ENCODE measurements around the gene BCL2L1. TPM values are rescaled to one million over a fixed set of nuclear protein-coding genes. Genes with fewer than 3 reads are reported as not detected.
"Not testable (repeated sequence)": the region's sequence is repeated elsewhere in the genome, so short reads cannot be mapped to it uniquely, and the experiment has no call there.

The BCL2L1 gene
- total RNA-seq, 2 donors from 2014 or later: 60.3 to 89.5 TPM

GRCh38 chr20:31630187-31630790, 92.4 kb downstream of the BCL2L1 start:
- 86 to 100% methylated on average over 1 to 2 of the region's 2 CpGs for WGBS, 2 experiments (ENCODE audit: insufficient coverage in 1 of 2, insufficient read length in 1 of 2)
- Mint-ChIP-seq H3K27me3 (ENCODE audit: insufficient read depth) (no peaks in the 10 kb centered on the region), H3K27ac (no peak overlapping the region), H3K4me1 (no peaks in the 10 kb centered on the region), H3K36me3 (ENCODE audit: low read depth) (no peaks in the 10 kb centered on the region), H3K4me3 (no peak overlapping the region), H3K9me3 (no peaks in the 10 kb centered on the region)
- Histone ChIP-seq H3K27me3 (ENCODE audit: control insufficient read depth, insufficient read depth, low read length, poor library complexity, severe bottlenecking) (no peaks in the 10 kb centered on the region), H3K9ac (ENCODE audit: extremely low read depth, low read length, poor library complexity, severe bottlenecking) (no peak overlapping the region), H3K36me3 (ENCODE audit: control insufficient read depth, insufficient read depth, low read length) (no peaks in the 10 kb centered on the region), H3K9me3 (ENCODE audit: control insufficient read depth, low read length) (no peaks in the 10 kb centered on the region), H3K4me1 (ENCODE audit: control insufficient read depth, insufficient read depth, low read length) (no peaks in the 10 kb centered on the region), H3K27ac (ENCODE audit: low read depth, low read length) (no peak overlapping the region), H3K4me3 (ENCODE audit: low read length) (no peak overlapping the region)
- TF ChIP-seq CTCF (conservative IDR thresholded peaks at IDR 0.05): no peak
- no peak for DNase-seq

- not testable (repeated sequence) for H3K27ac Mint-ChIP-seq; H3K27me3 Mint-ChIP-seq (ENCODE audit: insufficient read depth); H3K36me3 ChIP-seq (ENCODE audit: control insufficient read depth, insufficient read depth, low read length); H3K9me3 Mint-ChIP-seq; H3K9me3 ChIP-seq (ENCODE audit: control insufficient read depth, low read length); H3K4me1 ChIP-seq (ENCODE audit: control insufficient read depth, insufficient read depth, low read length); H3K4me3 Mint-ChIP-seq; H3K27me3 ChIP-seq (ENCODE audit: control insufficient read depth, insufficient read depth, low read length, poor library complexity, severe bottlenecking); DNase-seq; H3K27ac ChIP-seq (ENCODE audit: low read depth, low read length); H3K36me3 Mint-ChIP-seq (ENCODE audit: low read depth); H3K4me3 ChIP-seq (ENCODE audit: low read length); H3K4me1 Mint-ChIP-seq; H3K9ac ChIP-seq (ENCODE audit: extremely low read depth, low read length, poor library complexity, severe bottlenecking)
- no CpG with 5 or more reads among the region's 2 CpGs for WGBS, 2 experiments (ENCODE audit: insufficient coverage in 1 of 2, insufficient read length in 1 of 2)
Observed at GRCh38 chr20:31628057-31628456, 94.6 kb downstream of the BCL2L1 start.

GRCh38 chr20:31626534-31626933, 96.1 kb downstream of the BCL2L1 start:
- H3K27me3 ChIP-seq (ENCODE audit: control insufficient read depth, insufficient read depth, low read length, poor library complexity, severe bottlenecking); H3K9me3 ChIP-seq (ENCODE audit: control insufficient read depth, low read length); H3K27ac ChIP-seq (ENCODE audit: low read depth, low read length); H3K9ac ChIP-seq (ENCODE audit: extremely low read depth, low read length, poor library complexity, severe bottlenecking); DNase-seq; H3K4me1 Mint-ChIP-seq; H3K4me3 ChIP-seq (ENCODE audit: low read length); H3K36me3 Mint-ChIP-seq (ENCODE audit: low read depth); H3K36me3 ChIP-seq (ENCODE audit: control insufficient read depth, insufficient read depth, low read length); H3K27me3 Mint-ChIP-seq (ENCODE audit: insufficient read depth); H3K4me1 ChIP-seq (ENCODE audit: control insufficient read depth, insufficient read depth, low read length); H3K9me3 Mint-ChIP-seq; H3K4me3 Mint-ChIP-seq; H3K27ac Mint-ChIP-seq: not testable (repeated sequence)
- 96% methylated on average over 7 to 8 of the region's 8 CpGs for WGBS, 2 experiments (ENCODE audit: insufficient coverage in 1 of 2, insufficient read length in 1 of 2)

GRCh38 chr20:31623123-31623505, 99.6 kb downstream of the BCL2L1 start:
- H3K27me3 Mint-ChIP-seq (ENCODE audit: insufficient read depth); H3K4me1 ChIP-seq (ENCODE audit: control insufficient read depth, insufficient read depth, low read length); H3K9me3 Mint-ChIP-seq; H3K36me3 ChIP-seq (ENCODE audit: control insufficient read depth, insufficient read depth, low read length); H3K9me3 ChIP-seq (ENCODE audit: control insufficient read depth, low read length); H3K4me1 Mint-ChIP-seq; DNase-seq; H3K9ac ChIP-seq (ENCODE audit: extremely low read depth, low read length, poor library complexity, severe bottlenecking); H3K27ac ChIP-seq (ENCODE audit: low read depth, low read length); H3K36me3 Mint-ChIP-seq (ENCODE audit: low read depth); H3K4me3 ChIP-seq (ENCODE audit: low read length); H3K4me3 Mint-ChIP-seq; H3K27ac Mint-ChIP-seq; H3K27me3 ChIP-seq (ENCODE audit: control insufficient read depth, insufficient read depth, low read length, poor library complexity, severe bottlenecking): not testable (repeated sequence)
- WGBS, 2 experiments (ENCODE audit: insufficient coverage in 1 of 2, insufficient read length in 1 of 2): 94 to 100% methylated on average over 1 to 5 of the region's 6 CpGs

All from endodermal cell (in vitro differentiated cells).